Astrocyte (in vitro differentiated cells and primary cell): Measurements from ENCODE around the gene SUPT5H.

ENCODE experiments used
- CTCF ChIP-seq: IDR thresholded peaks from 2 replicates; pipeline ENCODE4 v1.5.1; 2011; ENCODE audit warnings: low read depth, mild to moderate bottlenecking, inconsistent platforms, low read length, moderate library complexity; ENCODE audit not compliant: insufficient read depth
- EZH2 ChIP-seq: IDR thresholded peaks from 2 replicates; pipeline ENCODE4 v1.6.1; 2012; ENCODE audit warnings: mild to moderate bottlenecking, low read length, inconsistent platforms; ENCODE audit not compliant: insufficient read depth

GRCh38 chr19:39427707-39428106 lies 17.7 kb upstream of the SUPT5H start:
- no peak for TF ChIP-seq CTCF
- TF ChIP-seq EZH2 = no peak
